ENCODE results near the gene INMT. TPM values are rescaled to one million over a fixed set of nuclear protein-coding genes. Genes with fewer than 3 reads are reported as not detected.

INMT gene
- total RNA-seq, 1 donor from 2014 or later = 5.6 TPM

- intact Hi-C loops (cut with DNase I) = no loop called here
- Histone ChIP-seq H3K4me3 (no peak overlapping the region), H3K4me1 (peaks cover 17% of the 10 kb centered on the region), H3K36me3 (no peaks in the 10 kb centered on the region), H3K27ac (no peak overlapping the region), H3K9me3 (no peaks in the 10 kb centered on the region), H3K27me3 (no peaks in the 10 kb centered on the region)
- no peak for TF ChIP-seq CTCF (IDR thresholded peaks at IDR 0.05)
- TF ChIP-seq POLR2A (IDR thresholded peaks at IDR 0.05) = no peak
- no peak for TF ChIP-seq POLR2AphosphoS5 (IDR thresholded peaks at IDR 0.05; ENCODE audit: insufficient read depth in 1 of 2, low read depth in 1 of 2)
- no peak for DNase-seq (ENCODE audit: extremely low spot score in 2 of 2)
These were observed 24.1 kb downstream of the INMT start for GRCh38 chr7:30775992-30776391.

- intact Hi-C loops (cut with DNase I) = no loop called here
- no peak overlapping the region for H3K27ac ChIP-seq
These were observed 25.0 kb downstream of the INMT start for GRCh38 chr7:30776971-30777370.

GRCh38 chr7:30778255-30779025, 26.5 kb downstream of the INMT start:
- intact Hi-C loops (cut with DNase I) = no loop called here
- no peak for TF ChIP-seq CTCF (IDR thresholded peaks at IDR 0.05)
- no peak for TF ChIP-seq POLR2A (IDR thresholded peaks at IDR 0.05)
- no peak for TF ChIP-seq POLR2AphosphoS5 (IDR thresholded peaks at IDR 0.05; ENCODE audit: insufficient read depth in 1 of 2, low read depth in 1 of 2)
- Histone ChIP-seq H3K9me3 (no peaks in the 10 kb centered on the region), H3K4me1 (no peaks in the 10 kb centered on the region), H3K4me3 (no peak overlapping the region), H3K27me3 (no peaks in the 10 kb centered on the region), H3K36me3 (peaks cover 0 to 3% of the 10 kb centered on the region in 2 donors), H3K27ac (no peak overlapping the region)
- no peak for DNase-seq (ENCODE audit: extremely low spot score in 2 of 2)

More at GRCh38 chr7:30776971-30777370, 25.0 kb downstream of the INMT start:
- Histone ChIP-seq H3K36me3 (no peaks in the 10 kb centered on the region), H3K4me1 (peaks cover 11% of the 10 kb centered on the region), H3K27me3 (no peaks in the 10 kb centered on the region), H3K9me3 (no peaks in the 10 kb centered on the region), H3K4me3 (no peak overlapping the region)
- no peak for DNase-seq (ENCODE audit: extremely low spot score in 2 of 2)
- TF ChIP-seq POLR2A (IDR thresholded peaks at IDR 0.05) = no peak
- TF ChIP-seq POLR2AphosphoS5 (IDR thresholded peaks at IDR 0.05; ENCODE audit: insufficient read depth in 1 of 2, low read depth in 1 of 2) = no peak
- no peak for TF ChIP-seq CTCF (IDR thresholded peaks at IDR 0.05)

- no peak for DNase-seq (ENCODE audit: extremely low spot score in 2 of 2)
- Histone ChIP-seq H3K9me3 (no peaks in the 10 kb centered on the region), H3K27me3 (no peaks in the 10 kb centered on the region), H3K4me3 (no peak overlapping the region), H3K4me1 (no peaks in the 10 kb centered on the region), H3K27ac (no peak overlapping the region), H3K36me3 (peaks cover 0 to 8% of the 10 kb centered on the region in 2 donors)
- TF ChIP-seq CTCF (IDR thresholded peaks at IDR 0.05) (no peak), POLR2A (IDR thresholded peaks at IDR 0.05) (no peak), POLR2AphosphoS5 (IDR thresholded peaks at IDR 0.05; ENCODE audit: insufficient read depth in 1 of 2, low read depth in 1 of 2) (no peak)
- intact Hi-C loops (cut with DNase I) = no loop called here
These were observed 27.6 kb downstream of the INMT start for GRCh38 chr7:30779574-30779973.

GRCh38 chr7:30780941-30781340, 29.0 kb downstream of the INMT start:
- TF ChIP-seq POLR2A (IDR thresholded peaks at IDR 0.05) (no peak), POLR2AphosphoS5 (IDR thresholded peaks at IDR 0.05; ENCODE audit: insufficient read depth in 1 of 2, low read depth in 1 of 2) (no peak), CTCF (IDR thresholded peaks at IDR 0.05) (no peak)
- H3K27ac ChIP-seq = no peak overlapping the region
- H3K36me3 ChIP-seq = peaks cover 0 to 12% of the 10 kb centered on the region in 2 donors
- no peaks in the 10 kb centered on the region for H3K9me3 ChIP-seq
- no peak overlapping the region for H3K4me3 ChIP-seq
- DNase-seq (ENCODE audit: extremely low spot score in 2 of 2) = no peak
- H3K27me3 ChIP-seq = no peaks in the 10 kb centered on the region
- intact Hi-C loops (cut with DNase I) = no loop called here
- no peaks in the 10 kb centered on the region for H3K4me1 ChIP-seq
